ENCODE data around the gene SLC22A12. TPM values are rescaled to one million over a fixed set of nuclear protein-coding genes. Genes with fewer than 3 reads are reported as not detected.

The SLC22A12 gene
- total RNA-seq, 2 donors from 2014 or later, result not detected

DNA sequence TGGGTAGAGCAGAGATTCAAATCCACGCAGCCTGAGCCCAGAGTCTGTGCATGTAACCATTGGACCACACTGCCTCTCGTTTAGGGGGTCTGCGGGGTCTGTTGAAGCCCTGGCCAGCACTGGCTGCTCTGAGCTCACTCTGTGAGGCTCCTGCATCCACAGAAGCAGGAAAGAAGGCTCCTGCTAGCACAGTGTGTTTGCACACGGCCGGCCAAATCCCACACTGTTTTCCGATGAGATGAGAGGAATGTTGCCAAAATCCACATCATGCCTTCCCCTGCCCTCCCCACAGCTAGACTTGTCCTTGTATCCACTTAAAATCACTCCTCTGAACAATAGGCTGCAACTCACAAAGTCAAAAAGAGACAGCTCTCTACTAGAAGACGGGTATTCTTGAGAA is 10.6 kb upstream of the SLC22A12 start:
- no peaks in the 10 kb centered on the region for H3K4me1 ChIP-seq
- DNase-seq (no peak), ATAC-seq (no peak)
- TF ChIP-seq, protein P1, sequence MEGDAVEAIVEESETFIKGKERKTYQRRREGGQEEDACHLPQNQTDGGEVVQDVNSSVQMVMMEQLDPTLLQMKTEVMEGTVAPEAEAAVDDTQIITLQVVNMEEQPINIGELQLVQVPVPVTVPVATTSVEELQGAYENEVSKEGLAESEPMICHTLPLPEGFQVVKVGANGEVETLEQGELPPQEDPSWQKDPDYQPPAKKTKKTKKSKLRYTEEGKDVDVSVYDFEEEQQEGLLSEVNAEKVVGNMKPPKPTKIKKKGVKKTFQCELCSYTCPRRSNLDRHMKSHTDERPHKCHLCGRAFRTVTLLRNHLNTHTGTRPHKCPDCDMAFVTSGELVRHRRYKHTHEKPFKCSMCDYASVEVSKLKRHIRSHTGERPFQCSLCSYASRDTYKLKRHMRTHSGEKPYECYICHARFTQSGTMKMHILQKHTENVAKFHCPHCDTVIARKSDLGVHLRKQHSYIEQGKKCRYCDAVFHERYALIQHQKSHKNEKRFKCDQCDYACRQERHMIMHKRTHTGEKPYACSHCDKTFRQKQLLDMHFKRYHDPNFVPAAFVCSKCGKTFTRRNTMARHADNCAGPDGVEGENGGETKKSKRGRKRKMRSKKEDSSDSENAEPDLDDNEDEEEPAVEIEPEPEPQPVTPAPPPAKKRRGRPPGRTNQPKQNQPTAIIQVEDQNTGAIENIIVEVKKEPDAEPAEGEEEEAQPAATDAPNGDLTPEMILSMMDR (IDR thresholded peaks at IDR 0.05), result no peak
- no peak for TF ChIP-seq POLR2A (IDR thresholded peaks at IDR 0.05)
- intact Hi-C loops (cut with DNase I), result no loop called here
- 31 to 39% methylated on average over 7 of the region's 7 CpGs for WGBS, 2 donors
- no peak overlapping the region for H3K4me3 ChIP-seq
- no peaks in the 10 kb centered on the region for H3K27me3 ChIP-seq
- no peak overlapping the region for H3K27ac ChIP-seq
- no peaks in the 10 kb centered on the region for H3K36me3 ChIP-seq (replicated peaks in 1 of 2; ENCODE audit: insufficient read depth in 1 of 2, low read depth in 2 of 2)
- no peaks in the 10 kb centered on the region for H3K9me3 ChIP-seq

DNA sequence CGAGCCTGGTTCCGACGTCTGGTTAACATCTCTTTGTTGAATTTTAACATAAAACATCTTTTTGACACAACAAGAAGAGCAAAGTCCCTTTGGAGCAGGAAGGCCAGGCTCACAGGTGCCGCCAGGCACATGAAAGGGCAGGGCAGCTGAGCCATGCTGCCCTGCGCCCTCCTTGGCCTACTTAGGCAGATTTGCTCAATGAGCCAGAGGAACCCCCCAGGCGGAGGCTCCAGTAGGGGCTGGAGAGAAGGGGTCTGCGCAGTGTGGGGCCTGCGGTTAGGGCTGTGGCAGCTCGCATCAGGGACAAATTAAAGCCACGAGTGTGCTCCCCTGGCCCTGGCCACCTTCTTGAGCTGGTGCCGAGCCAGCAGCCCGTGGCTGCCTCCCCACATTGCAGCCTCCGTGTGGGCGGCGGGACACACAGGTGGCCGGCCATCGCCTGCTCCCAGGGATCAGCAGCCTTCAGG is 9.9 kb upstream of the SLC22A12 start:
- no peak for ATAC-seq
- intact Hi-C loops (cut with DNase I), result no loop called here

DNA sequence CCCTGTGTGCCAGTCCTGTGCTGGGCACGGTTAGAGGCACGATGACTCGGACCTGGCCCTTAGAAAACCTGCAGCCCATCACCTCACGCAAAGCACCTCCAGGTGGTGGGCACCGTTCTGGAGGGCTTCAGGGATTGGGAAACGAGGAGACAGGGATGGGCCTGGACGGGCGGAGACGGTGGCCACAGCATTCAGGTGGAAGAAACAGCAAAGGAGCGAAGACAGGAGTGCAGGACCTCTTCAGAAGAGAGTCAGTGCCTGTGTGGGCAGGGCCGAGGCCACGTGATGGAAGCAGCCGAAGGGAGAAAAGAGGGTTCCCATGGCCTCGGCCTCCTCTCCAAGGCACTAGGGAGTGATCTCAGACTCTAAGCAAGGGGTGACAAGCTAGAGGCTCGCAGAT is 8.1 kb upstream of the SLC22A12 start:
- 80 to 85% methylated on average over 15 of the region's 15 CpGs for WGBS, 2 donors

More for the DNA sequence above, 9.9 kb upstream of the SLC22A12 start:
- no peak overlapping the region for H3K27ac ChIP-seq
- TF ChIP-seq POLR2A (IDR thresholded peaks at IDR 0.05), result no peak
- no peak for DNase-seq
- no peaks in the 10 kb centered on the region for H3K4me1 ChIP-seq
- no peaks in the 10 kb centered on the region for H3K9me3 ChIP-seq
- no peaks in the 10 kb centered on the region for H3K27me3 ChIP-seq
- WGBS, 2 donors, result 86 to 87% methylated on average over 4 to 17 of the region's 17 CpGs
- H3K36me3 ChIP-seq (replicated peaks in 1 of 2; ENCODE audit: insufficient read depth in 1 of 2, low read depth in 2 of 2), result no peaks in the 10 kb centered on the region
- H3K4me3 ChIP-seq, result no peak overlapping the region

DNA sequence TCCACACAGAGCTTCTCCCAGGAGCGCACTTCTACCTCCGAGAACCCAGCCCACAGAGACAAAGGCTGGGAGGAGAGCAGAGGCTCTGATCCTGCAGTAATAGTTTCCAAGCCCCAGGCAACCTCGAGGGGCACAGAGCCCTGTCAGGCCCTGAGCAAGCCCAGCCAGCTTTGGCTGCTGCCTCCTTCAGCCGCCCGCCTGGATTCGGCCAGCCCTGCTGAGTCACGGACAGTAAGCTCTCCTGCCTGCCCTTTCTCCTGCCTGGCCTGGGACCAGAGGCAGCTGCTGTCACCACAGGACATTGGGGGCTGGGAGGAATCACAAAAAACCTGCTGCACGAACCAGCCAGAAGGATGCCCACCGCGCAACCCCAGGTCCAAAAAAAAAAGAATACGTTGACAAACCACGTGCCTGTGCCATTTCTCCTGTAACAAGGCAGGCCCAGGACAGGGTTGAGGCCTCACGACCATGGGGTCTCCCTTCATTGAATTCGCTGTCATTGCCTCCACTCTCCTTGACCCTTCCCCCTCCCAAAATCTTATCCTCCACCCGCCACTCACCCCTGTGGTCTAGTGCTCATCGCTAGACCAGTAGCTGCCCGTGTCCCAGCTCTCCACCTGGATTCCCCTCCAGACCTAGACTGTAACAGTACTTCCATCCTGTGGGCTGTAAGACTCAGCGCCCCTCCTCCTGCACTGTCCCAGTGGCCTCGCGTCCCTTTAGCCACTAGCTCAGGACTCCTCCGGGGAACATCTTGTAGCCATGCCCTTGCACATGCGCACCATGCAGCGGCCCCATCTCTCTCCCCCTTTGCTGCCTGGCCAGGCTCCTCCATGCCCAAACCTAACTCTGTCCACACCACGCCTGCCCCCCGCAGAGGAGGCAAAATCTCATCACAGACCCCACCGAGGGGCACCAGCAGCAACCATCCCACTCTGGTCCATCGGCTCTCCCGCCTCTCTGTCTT is 7.4 kb upstream of the SLC22A12 start:
- H3K36me3 ChIP-seq (replicated peaks in 1 of 2; ENCODE audit: insufficient read depth in 1 of 2, low read depth in 2 of 2), result no peaks in the 10 kb centered on the region
- no peak overlapping the region for H3K27ac ChIP-seq
- H3K27me3 ChIP-seq, result no peaks in the 10 kb centered on the region
- DNase-seq (peak in 1 of 4 donors; percentile 34), ATAC-seq (no peak)
- H3K4me3 ChIP-seq, result no peak overlapping the region
- 75 to 82% methylated on average over 26 to 28 of the region's 28 CpGs for WGBS, 2 donors
- intact Hi-C loops (cut with DNase I), result no loop called here
- no peaks in the 10 kb centered on the region for H3K9me3 ChIP-seq
- TF ChIP-seq, protein P1 (IDR thresholded peaks at IDR 0.05), result no peak
- TF ChIP-seq POLR2A (IDR thresholded peaks at IDR 0.05), result no peak
- H3K4me1 ChIP-seq, result no peaks in the 10 kb centered on the region

More for the DNA sequence above, 8.1 kb upstream of the SLC22A12 start:
- ATAC-seq (no peak), DNase-seq (no peak)
- Histone ChIP-seq H3K9me3 (no peaks in the 10 kb centered on the region), H3K27me3 (no peaks in the 10 kb centered on the region), H3K4me3 (no peak overlapping the region), H3K36me3 (replicated peaks in 1 of 2; ENCODE audit: insufficient read depth in 1 of 2, low read depth in 2 of 2) (no peaks in the 10 kb centered on the region), H3K4me1 (no peaks in the 10 kb centered on the region), H3K27ac (no peak overlapping the region)
- intact Hi-C loops (cut with DNase I), result no loop called here
- TF ChIP-seq, protein P1 (IDR thresholded peaks at IDR 0.05), result no peak
- no peak for TF ChIP-seq POLR2A (IDR thresholded peaks at IDR 0.05)

DNA sequence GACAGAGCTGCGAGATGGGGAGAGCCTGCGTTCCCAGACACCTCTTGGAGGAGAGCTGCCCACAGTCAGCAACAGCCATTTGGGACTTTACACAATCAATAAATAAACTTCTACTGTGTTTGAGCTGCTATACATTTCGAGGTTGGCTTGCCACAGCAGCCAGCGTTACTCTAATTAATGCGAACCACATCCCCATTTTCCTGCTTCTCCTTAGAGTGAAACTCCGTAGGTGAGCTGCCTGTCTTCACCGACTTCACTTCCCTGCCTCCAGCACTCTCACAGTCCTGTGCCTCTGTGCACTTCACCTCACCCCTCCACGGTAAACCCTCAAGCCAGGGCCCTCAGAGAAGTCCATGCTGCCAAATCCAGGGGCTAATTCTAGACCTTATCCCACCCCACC is 5.9 kb upstream of the SLC22A12 start:
- TF ChIP-seq, protein P1 (IDR thresholded peaks at IDR 0.05), result no peak
- TF ChIP-seq POLR2A (IDR thresholded peaks at IDR 0.05), result no peak
- ATAC-seq, result no peak
- no peak overlapping the region for H3K27ac ChIP-seq
- no peak overlapping the region for H3K4me3 ChIP-seq
- H3K36me3 ChIP-seq (replicated peaks in 1 of 2; ENCODE audit: insufficient read depth in 1 of 2, low read depth in 2 of 2), result no peaks in the 10 kb centered on the region
- no peaks in the 10 kb centered on the region for H3K9me3 ChIP-seq
- WGBS, 2 donors, result 42 to 58% methylated on average over 8 of the region's 8 CpGs
- no peak for DNase-seq
- no peaks in the 10 kb centered on the region for H3K4me1 ChIP-seq
- intact Hi-C loops (cut with DNase I), result no loop called here
- H3K27me3 ChIP-seq, result no peaks in the 10 kb centered on the region
